ENCODE data around the gene NT5C2.

NT5C2 gene

GRCh38 chr10:103072276-103072675, 120.8 kb downstream of the NT5C2 start:
- Histone ChIP-seq H3K9ac (ENCODE audit: low read depth, low read length) (no peak overlapping the region), H3K9me3 (ENCODE audit: insufficient read depth, low read length, severe bottlenecking) (no peaks in the 10 kb centered on the region), H4K20me1 (ENCODE audit: insufficient read depth, low read length) (no peaks in the 10 kb centered on the region; the same call in 1 of the 2 replicates), H3K4me2 (ENCODE audit: insufficient read depth, low read length) (no peak overlapping the region), H3K27ac (ENCODE audit: low read length) (no peak overlapping the region), H3K4me3 (ENCODE audit: low read depth in 1 of 2, low read length in 2 of 2) (no peak overlapping the region), H3K36me3 (ENCODE audit: insufficient read depth, low read length) (0 out of 2 replicates have a peak, but pooled peaks cover 6% of the 10 kb centered on the region), H3K27me3 (ENCODE audit: insufficient read depth, low read length, poor library complexity) (no peaks in the 10 kb centered on the region), H3K4me1 (ENCODE audit: insufficient read depth, low read length) (no peaks in the 10 kb centered on the region), H2AFZ (ENCODE audit: low read depth, low read length) (no peak overlapping the region), H3K79me2 (ENCODE audit: insufficient read depth, low read length) (no peaks in the 10 kb centered on the region)
- ATAC-seq (ENCODE audit: insufficient read depth, low read depth) (no peak), DNase-seq (no peak)
- no peak for TF ChIP-seq CTCF (IDR thresholded peaks at IDR 0.05; ENCODE audit: borderline replicate concordance, extremely low read depth, low read length, poor library complexity, severe bottlenecking)
- no peak for TF ChIP-seq EZH2 (IDR thresholded peaks at IDR 0.05; ENCODE audit: borderline replicate concordance, low read depth, low read length, severe bottlenecking)

GRCh38 chr10:103069453-103070331, 123.4 kb downstream of the NT5C2 start:
- H3K9me3 ChIP-seq (ENCODE audit: insufficient read depth, low read length, severe bottlenecking) = no peaks in the 10 kb centered on the region
- no peak overlapping the region for H2AFZ ChIP-seq (ENCODE audit: low read depth, low read length)
- no peaks in the 10 kb centered on the region for H3K27me3 ChIP-seq (ENCODE audit: insufficient read depth, low read length, poor library complexity)
- ATAC-seq (ENCODE audit: insufficient read depth, low read depth) (peak; percentile 83), DNase-seq (peak; percentile 60)
- TF ChIP-seq CTCF (IDR thresholded peaks at IDR 0.05; ENCODE audit: borderline replicate concordance, extremely low read depth, low read length, poor library complexity, severe bottlenecking) = peak; percentile 74
- TF ChIP-seq EZH2 (IDR thresholded peaks at IDR 0.05; ENCODE audit: borderline replicate concordance, low read depth, low read length, severe bottlenecking) = no peak
- H4K20me1 ChIP-seq (ENCODE audit: insufficient read depth, low read length) = no peaks in the 10 kb centered on the region; the same call in 1 of the 2 replicates
- no peak overlapping the region for H3K27ac ChIP-seq (ENCODE audit: low read length)
- no peak overlapping the region for H3K9ac ChIP-seq (ENCODE audit: low read depth, low read length)
- no peaks in the 10 kb centered on the region for H3K36me3 ChIP-seq (ENCODE audit: insufficient read depth, low read length)
- H3K4me1 ChIP-seq (ENCODE audit: insufficient read depth, low read length) = no peaks in the 10 kb centered on the region
- H3K4me2 ChIP-seq (ENCODE audit: insufficient read depth, low read length) = no peak overlapping the region
- H3K79me2 ChIP-seq (ENCODE audit: insufficient read depth, low read length) = no peaks in the 10 kb centered on the region
- H3K4me3 ChIP-seq (ENCODE audit: low read depth in 1 of 2, low read length in 2 of 2) = no peak overlapping the region

- Histone ChIP-seq H3K36me3 (ENCODE audit: insufficient read depth, low read length) (no peaks in the 10 kb centered on the region), H3K9me3 (ENCODE audit: insufficient read depth, low read length, severe bottlenecking) (no peaks in the 10 kb centered on the region), H3K27me3 (ENCODE audit: insufficient read depth, low read length, poor library complexity) (no peaks in the 10 kb centered on the region), H3K9ac (ENCODE audit: low read depth, low read length) (no peak overlapping the region), H3K79me2 (ENCODE audit: insufficient read depth, low read length) (no peaks in the 10 kb centered on the region), H2AFZ (ENCODE audit: low read depth, low read length) (no peak overlapping the region), H3K27ac (ENCODE audit: low read length) (no peak overlapping the region), H3K4me3 (ENCODE audit: low read depth in 1 of 2, low read length in 2 of 2) (no peak overlapping the region), H4K20me1 (ENCODE audit: insufficient read depth, low read length) (no peaks in the 10 kb centered on the region; the same call in 1 of the 2 replicates), H3K4me1 (ENCODE audit: insufficient read depth, low read length) (no peaks in the 10 kb centered on the region), H3K4me2 (ENCODE audit: insufficient read depth, low read length) (no peak overlapping the region)
- no peak for DNase-seq
- TF ChIP-seq EZH2 (IDR thresholded peaks at IDR 0.05; ENCODE audit: borderline replicate concordance, low read depth, low read length, severe bottlenecking) = no peak
- no peak for TF ChIP-seq CTCF (IDR thresholded peaks at IDR 0.05; ENCODE audit: borderline replicate concordance, extremely low read depth, low read length, poor library complexity, severe bottlenecking)
- ATAC-seq (ENCODE audit: insufficient read depth, low read depth) = no peak
These were observed 125.1 kb downstream of the NT5C2 start for GRCh38 chr10:103067956-103068355.

All from DND-41 (cell line).